Panc1 (cell line): Measurements from ENCODE around the gene SFXN2. TPM values are rescaled to one million over a fixed set of nuclear protein-coding genes. Genes with fewer than 3 reads are reported as not detected.
A peak's percentile ranks its signal among the peaks of the same experiment; 100 is the strongest.

Experiments used
- ATAC-seq: fragments of 200-7000 bp; cut with Tn5 transposase; 2 replicates; pipeline ENCODE4 v1.9.1; 2020; ENCODE audit warnings: mild to moderate bottlenecking, moderate library complexity
- BruUV-seq: library from RNA; stranded (reverse); fragments of 400-500 nt; replicated peaks from 2 replicates; lab custom pipeline; 2021; lab: Mats Ljungman, UMichigan
- CTCF ChIA-PET: fragments of 300-600 bp; sonication (Branson Sonifier 250); formaldehyde crosslinking; loops from one replicate; lab custom pipeline; 2022; ENCODE audit warnings: antibody characterized with exemption; lab: Charles Lee
- POLR2A ChIA-PET: fragments of 300-600 bp; sonication (Branson Sonifier 250); formaldehyde crosslinking; loops from one replicate; lab custom pipeline; 2022; ENCODE audit warnings: antibody characterized with exemption; lab: Charles Lee
- DNase-seq: peaks from one replicate; pipeline ENCODE4 v3.0.0-alpha.2; 2010; ENCODE audit warnings: low read depth, low spot score
- H3K27ac ChIP-seq: 2 replicates; pipeline ENCODE4 v1.5.1; 2011; ENCODE audit warnings: mild to moderate bottlenecking, low read length, inconsistent platforms
- H3K27me3 ChIP-seq: fragments of 200-500 bp; sonication (Bioruptor generic); 2 replicates; pipeline ENCODE4 v1.6.0; 2014; ENCODE audit warnings: low read length, inconsistent platforms; ENCODE audit not compliant: control insufficient read depth, insufficient read depth
- H3K36me3 ChIP-seq: fragments of 200-500 bp; sonication (Bioruptor generic); 2 replicates; pipeline ENCODE4 v1.5.1; 2014; ENCODE audit warnings: inconsistent platforms, mild to moderate bottlenecking, low read length, moderate library complexity; ENCODE audit not compliant: control insufficient read depth, insufficient read depth
- H3K4me1 ChIP-seq: 2 replicates; pipeline ENCODE4 v1.5.1; 2011; ENCODE audit warnings: inconsistent platforms, mild to moderate bottlenecking, low read length, moderate library complexity; ENCODE audit not compliant: control insufficient read depth, insufficient read depth
- H3K4me3 ChIP-seq, 2 experiments: 2 replicates each; pipeline ENCODE4 v1.5.1; 2011 to 2012; ENCODE audit warnings: low read depth in 2 of 2, low read length in 2 of 2, mild to moderate bottlenecking in 2 of 2, inconsistent platforms in 1 of 2, moderate library complexity in 1 of 2
- H3K9me3 ChIP-seq: fragments of 200-500 bp; sonication (Bioruptor generic); 2 replicates; pipeline ENCODE4 v1.5.1; 2014; ENCODE audit warnings: low read depth, mild to moderate bottlenecking, inconsistent platforms, low read length, moderate library complexity; ENCODE audit not compliant: control insufficient read depth, insufficient read depth
- POLR2AphosphoS5 ChIP-seq: IDR thresholded peaks from 2 replicates; pipeline ENCODE4 v1.6.1; 2012; ENCODE audit warnings: mild to moderate bottlenecking, low read depth, low read length, moderate library complexity
- SIN3A ChIP-seq: IDR thresholded peaks from 2 replicates; pipeline ENCODE4 v1.6.1; 2012; ENCODE audit warnings: low read depth, mild to moderate bottlenecking, low read length, moderate library complexity, borderline replicate concordance; ENCODE audit not compliant: insufficient read depth
- TCF7L2 ChIP-seq: IDR thresholded peaks from 2 replicates; pipeline ENCODE4 v1.6.1; 2011; ENCODE audit warnings: mild to moderate bottlenecking, low read depth, low read length, inconsistent platforms
- in situ Hi-C: cut with HindIII; loops from 2 replicates; pipeline ENCODE4 v1.10.0; 2016; ENCODE audit warnings: low sequenced_read_pairs, low pct_unique_long_range_greater_than_20kb
- intact Hi-C: fragments of 100-400 bp; cut with micrococcal nuclease; formaldehyde crosslinking; loops from one replicate; pipeline ENCODE4 v1.10.0; 2022; ENCODE audit not compliant: unreplicated experiment
- total RNA-seq: library from RNA; stranded (reverse); gene quantifications from one replicate; pipeline ENCODE4 v1.2.1, GENCODE V29; 2021; ENCODE audit not compliant: unreplicated experiment
- TF ChIP-seq, protein P1 (sequence below): fragments of 450-650 bp; IDR thresholded peaks from 2 replicates; pipeline ENCODE4 v1.5.1; 2017; ENCODE audit warnings: mild to moderate bottlenecking
- TF ChIP-seq, protein P2 (sequence below), 2 experiments: IDR thresholded peaks; 2 replicates each; pipeline ENCODE4 v1.6.1; 2011 to 2012; ENCODE audit warnings: low read depth in 2 of 2, control low read depth in 1 of 2, low read length in 1 of 2, mild to moderate bottlenecking in 1 of 2, moderate library complexity in 1 of 2; ENCODE audit not compliant: insufficient read depth in 1 of 2

SFXN2 gene
- total RNA-seq, 1 experiment from 2014 or later, result 11.6 TPM

DNA sequence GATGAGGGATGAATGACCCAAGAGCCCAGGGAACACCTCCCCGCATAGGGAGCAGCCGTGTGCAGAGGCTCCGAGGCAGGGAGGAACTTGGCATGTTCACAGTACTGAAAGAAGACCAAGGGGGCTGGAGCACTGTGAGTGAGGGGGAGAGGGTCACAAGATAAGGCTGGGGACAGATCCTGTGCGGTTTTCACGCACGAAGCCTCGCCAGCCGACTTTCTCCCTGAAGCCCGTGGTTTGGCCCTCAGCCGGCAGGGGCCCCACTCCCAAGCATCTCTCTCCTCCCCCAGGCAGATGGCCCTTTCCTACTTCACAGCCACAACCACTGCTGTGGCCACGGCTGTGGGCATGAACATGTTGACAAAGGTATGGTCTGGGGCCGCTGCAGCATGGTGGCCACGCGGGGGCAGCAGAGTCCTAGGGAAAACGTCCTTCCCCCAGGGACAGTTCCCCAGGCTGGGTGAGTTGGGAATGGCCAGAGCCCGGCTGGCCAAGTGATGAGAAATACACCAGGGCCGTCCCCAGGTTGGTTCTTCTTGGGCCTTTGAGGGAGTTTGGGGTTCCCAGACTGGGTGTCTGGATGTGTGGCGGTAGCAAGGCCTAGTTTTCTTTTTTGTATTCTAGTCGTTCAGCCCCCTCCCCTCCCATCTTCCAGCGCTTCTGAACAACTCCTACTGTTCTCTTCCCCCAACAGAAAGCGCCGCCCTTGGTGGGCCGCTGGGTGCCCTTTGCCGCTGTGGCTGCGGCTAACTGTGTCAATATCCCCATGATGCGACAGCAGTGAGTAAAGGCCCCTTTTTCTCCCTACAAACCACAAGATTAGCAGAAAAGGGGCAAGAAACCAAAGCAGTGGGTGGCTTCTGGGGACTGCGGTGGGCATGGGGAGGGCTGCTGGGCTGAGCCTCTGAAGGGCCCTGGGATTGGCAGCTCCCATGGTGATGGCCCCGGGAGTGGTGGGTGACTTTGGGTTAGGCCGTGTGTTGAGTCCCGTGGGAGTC is 14.9 kb downstream of the SFXN2 start:
- intact Hi-C loops, result loop anchor here (2.0 to 5.0 kb wide), 3 partner anchors 103 to 333 kb away; no protein-coding TSS in a partner anchor
- CTCF ChIA-PET, result no interaction called here
- TF ChIP-seq, protein P1, sequence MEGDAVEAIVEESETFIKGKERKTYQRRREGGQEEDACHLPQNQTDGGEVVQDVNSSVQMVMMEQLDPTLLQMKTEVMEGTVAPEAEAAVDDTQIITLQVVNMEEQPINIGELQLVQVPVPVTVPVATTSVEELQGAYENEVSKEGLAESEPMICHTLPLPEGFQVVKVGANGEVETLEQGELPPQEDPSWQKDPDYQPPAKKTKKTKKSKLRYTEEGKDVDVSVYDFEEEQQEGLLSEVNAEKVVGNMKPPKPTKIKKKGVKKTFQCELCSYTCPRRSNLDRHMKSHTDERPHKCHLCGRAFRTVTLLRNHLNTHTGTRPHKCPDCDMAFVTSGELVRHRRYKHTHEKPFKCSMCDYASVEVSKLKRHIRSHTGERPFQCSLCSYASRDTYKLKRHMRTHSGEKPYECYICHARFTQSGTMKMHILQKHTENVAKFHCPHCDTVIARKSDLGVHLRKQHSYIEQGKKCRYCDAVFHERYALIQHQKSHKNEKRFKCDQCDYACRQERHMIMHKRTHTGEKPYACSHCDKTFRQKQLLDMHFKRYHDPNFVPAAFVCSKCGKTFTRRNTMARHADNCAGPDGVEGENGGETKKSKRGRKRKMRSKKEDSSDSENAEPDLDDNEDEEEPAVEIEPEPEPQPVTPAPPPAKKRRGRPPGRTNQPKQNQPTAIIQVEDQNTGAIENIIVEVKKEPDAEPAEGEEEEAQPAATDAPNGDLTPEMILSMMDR, result peak; percentile 98
- TF ChIP-seq POLR2AphosphoS5, result no peak
- TF ChIP-seq TCF7L2, result no peak
- TF ChIP-seq, protein P2, sequence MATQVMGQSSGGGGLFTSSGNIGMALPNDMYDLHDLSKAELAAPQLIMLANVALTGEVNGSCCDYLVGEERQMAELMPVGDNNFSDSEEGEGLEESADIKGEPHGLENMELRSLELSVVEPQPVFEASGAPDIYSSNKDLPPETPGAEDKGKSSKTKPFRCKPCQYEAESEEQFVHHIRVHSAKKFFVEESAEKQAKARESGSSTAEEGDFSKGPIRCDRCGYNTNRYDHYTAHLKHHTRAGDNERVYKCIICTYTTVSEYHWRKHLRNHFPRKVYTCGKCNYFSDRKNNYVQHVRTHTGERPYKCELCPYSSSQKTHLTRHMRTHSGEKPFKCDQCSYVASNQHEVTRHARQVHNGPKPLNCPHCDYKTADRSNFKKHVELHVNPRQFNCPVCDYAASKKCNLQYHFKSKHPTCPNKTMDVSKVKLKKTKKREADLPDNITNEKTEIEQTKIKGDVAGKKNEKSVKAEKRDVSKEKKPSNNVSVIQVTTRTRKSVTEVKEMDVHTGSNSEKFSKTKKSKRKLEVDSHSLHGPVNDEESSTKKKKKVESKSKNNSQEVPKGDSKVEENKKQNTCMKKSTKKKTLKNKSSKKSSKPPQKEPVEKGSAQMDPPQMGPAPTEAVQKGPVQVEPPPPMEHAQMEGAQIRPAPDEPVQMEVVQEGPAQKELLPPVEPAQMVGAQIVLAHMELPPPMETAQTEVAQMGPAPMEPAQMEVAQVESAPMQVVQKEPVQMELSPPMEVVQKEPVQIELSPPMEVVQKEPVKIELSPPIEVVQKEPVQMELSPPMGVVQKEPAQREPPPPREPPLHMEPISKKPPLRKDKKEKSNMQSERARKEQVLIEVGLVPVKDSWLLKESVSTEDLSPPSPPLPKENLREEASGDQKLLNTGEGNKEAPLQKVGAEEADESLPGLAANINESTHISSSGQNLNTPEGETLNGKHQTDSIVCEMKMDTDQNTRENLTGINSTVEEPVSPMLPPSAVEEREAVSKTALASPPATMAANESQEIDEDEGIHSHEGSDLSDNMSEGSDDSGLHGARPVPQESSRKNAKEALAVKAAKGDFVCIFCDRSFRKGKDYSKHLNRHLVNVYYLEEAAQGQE (IDR thresholded peaks at IDR 0.05; ENCODE audit: insufficient read depth in 1 of 2, low read depth in 2 of 2, low read length in 1 of 2), result peak in 1 of 2 experiments; percentile 69; a peak in 2 of 4 replicates

DNA sequence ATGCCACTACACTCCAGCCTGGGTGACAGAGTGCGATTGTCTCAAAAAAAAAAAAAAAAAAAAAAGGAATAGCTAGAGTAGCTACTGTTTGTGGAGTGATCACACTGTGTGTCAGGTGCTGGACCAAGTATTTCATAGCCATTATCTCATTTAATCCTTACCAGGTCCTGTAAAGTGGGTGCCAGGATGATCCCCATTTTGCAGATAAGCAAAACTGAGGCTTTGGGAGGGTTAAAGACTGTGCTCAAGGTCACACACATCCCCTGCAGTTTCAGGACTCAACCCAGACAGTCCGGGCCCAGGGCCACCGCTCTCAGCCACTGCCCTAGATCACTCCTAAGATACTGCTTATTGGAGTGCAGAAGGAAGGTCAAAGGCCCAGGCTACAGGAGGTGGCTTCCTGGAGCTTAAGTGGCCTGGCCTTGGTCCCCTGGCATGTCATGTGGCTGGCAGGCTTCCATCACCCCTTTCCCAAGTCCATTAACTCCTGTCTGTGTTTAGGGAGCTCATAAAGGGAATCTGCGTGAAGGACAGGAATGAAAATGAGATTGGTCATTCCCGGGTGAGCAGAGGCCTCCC is 16.9 kb downstream of the SFXN2 start:
- no peak for TF ChIP-seq POLR2AphosphoS5
- TF ChIP-seq, protein P2 (IDR thresholded peaks at IDR 0.05; ENCODE audit: insufficient read depth in 1 of 2, low read depth in 2 of 2, low read length in 1 of 2), result no peak
- TF ChIP-seq TCF7L2, result no peak
- TF ChIP-seq SIN3A, result no peak
- TF ChIP-seq, protein P1, result no peak
- Histone ChIP-seq H3K36me3 (no peaks in the 10 kb centered on the region), H3K9me3 (no peaks in the 10 kb centered on the region), H3K4me1 (peaks cover 3% of the 10 kb centered on the region; the same call in 1 of the 2 replicates), H3K4me3 (no peak overlapping the region), H3K27me3 (no peaks in the 10 kb centered on the region), H3K27ac (no peak overlapping the region)
- CTCF ChIA-PET, result no interaction called here
- TSS peak; percentile 44 for BruUV-seq
- in situ Hi-C loops, result no loop called here
- POLR2A ChIA-PET, result interaction anchor here (0.6 kb wide), 1 partner anchor 11 kb away, joined by 15 read pairs; no protein-coding TSS in a partner anchor
- ATAC-seq, result no peak
- no peak for DNase-seq
- intact Hi-C loops, result no loop called here

More for the DNA sequence above, 14.9 kb downstream of the SFXN2 start:
- BruUV-seq, result no TSS peak
- H3K4me1 ChIP-seq, result peaks cover 3% of the 10 kb centered on the region; the same call in 1 of the 2 replicates
- peak overlapping the region; percentile 58 for H3K27ac ChIP-seq
- H3K4me3 ChIP-seq, result no peak overlapping the region
- H3K27me3 ChIP-seq, result no peaks in the 10 kb centered on the region
- in situ Hi-C loops, result no loop called here
- DNase-seq (peak; percentile 35), ATAC-seq (peak; percentile 98)
- H3K36me3 ChIP-seq, result no peaks in the 10 kb centered on the region
- no peaks in the 10 kb centered on the region for H3K9me3 ChIP-seq
- POLR2A ChIA-PET, result no interaction called here
